Loucy (cell line): ENCODE data around the gene ATXN2.
A peak's percentile ranks its signal among the peaks of the same experiment; 100 is the strongest.
"Not testable (repeated sequence)": the region's sequence is repeated elsewhere in the genome, so short reads cannot be mapped to it uniquely, and the experiment has no call there.

Experiments used
- H2AFZ ChIP-seq: fragments of 200-600 bp; sonication (generic); 2 replicates; pipeline ENCODE4 v1.6.0; 2016; ENCODE audit warnings: antibody characterized with exemption, mild to moderate bottlenecking, low read length, moderate library complexity
- H3F3A ChIP-seq: fragments of 200-600 bp; 2 replicates; pipeline ENCODE4 v1.6.0; 2016; ENCODE audit warnings: antibody characterized with exemption, low read depth, mild to moderate bottlenecking
- H3K27me3 ChIP-seq: fragments of 200-600 bp; sonication (generic); 2 replicates; pipeline ENCODE4 v1.6.1; 2014; ENCODE audit warnings: low read length, mild to moderate bottlenecking; ENCODE audit not compliant: insufficient read depth, poor library complexity, severe bottlenecking
- H3K36me3 ChIP-seq: fragments of 200-600 bp; sonication (generic); 2 replicates; pipeline ENCODE4 v1.6.1; 2016; ENCODE audit warnings: low read length; ENCODE audit not compliant: insufficient read depth
- H3K4me1 ChIP-seq: fragments of 200-600 bp; sonication (generic); 2 replicates; pipeline ENCODE4 v1.5.1; 2014; ENCODE audit warnings: low read length, mild to moderate bottlenecking; ENCODE audit not compliant: insufficient read depth, poor library complexity, severe bottlenecking
- H3K4me2 ChIP-seq: fragments of 200-600 bp; sonication (generic); 2 replicates; pipeline ENCODE4 v1.6.0; 2014; ENCODE audit warnings: antibody characterized with exemption, low read length, low read depth, mild to moderate bottlenecking; ENCODE audit not compliant: poor library complexity, severe bottlenecking
- H3K4me3 ChIP-seq: fragments of 200-600 bp; sonication (generic); 2 replicates; pipeline ENCODE4 v1.5.1; 2014; ENCODE audit warnings: low read length, mild to moderate bottlenecking, mixed read lengths; ENCODE audit not compliant: poor library complexity, severe bottlenecking
- H3K79me2 ChIP-seq: fragments of 200-600 bp; sonication (generic); 2 replicates; pipeline ENCODE4 v1.6.1; 2014; ENCODE audit warnings: low read length; ENCODE audit not compliant: insufficient read depth
- H3K9ac ChIP-seq: fragments of 200-600 bp; sonication (generic); 2 replicates; pipeline ENCODE4 v1.6.0; 2014; ENCODE audit warnings: mild to moderate bottlenecking, low read depth, low read length, moderate library complexity; ENCODE audit not compliant: poor library complexity, severe bottlenecking
- H3K9me2 ChIP-seq: fragments of 200-600 bp; sonication (generic); replicated peaks from 2 replicates; pipeline ENCODE4 v1.6.1; 2016; ENCODE audit warnings: low read depth, low read length, mixed read lengths
- H3K9me3 ChIP-seq: fragments of 200-600 bp; sonication (generic); 2 replicates; pipeline ENCODE4 v1.6.1; 2014; ENCODE audit warnings: mild to moderate bottlenecking, antibody characterized with exemption, low read length, low read depth; ENCODE audit not compliant: insufficient read depth
- H4K20me1 ChIP-seq: fragments of 200-600 bp; sonication (generic); 2 replicates; pipeline ENCODE4 v1.6.0; 2014; ENCODE audit warnings: antibody characterized with exemption, low read length, mild to moderate bottlenecking; ENCODE audit not compliant: insufficient read depth, poor library complexity, severe bottlenecking
- CTCF ChIP-seq: fragments of 200-600 bp; sonication (generic); conservative IDR thresholded peaks from 2 replicates; pipeline ENCODE4 v1.5.1; 2014; ENCODE audit warnings: mild to moderate bottlenecking, antibody characterized with exemption, low read length
- EZH2phosphoT487 ChIP-seq: fragments of 200-600 bp; IDR thresholded peaks from 2 replicates; pipeline ENCODE4 v1.6.1; 2018; ENCODE audit warnings: antibody characterized with exemption, mild to moderate bottlenecking, moderate library complexity, borderline replicate concordance

ATXN2 gene

DNA sequence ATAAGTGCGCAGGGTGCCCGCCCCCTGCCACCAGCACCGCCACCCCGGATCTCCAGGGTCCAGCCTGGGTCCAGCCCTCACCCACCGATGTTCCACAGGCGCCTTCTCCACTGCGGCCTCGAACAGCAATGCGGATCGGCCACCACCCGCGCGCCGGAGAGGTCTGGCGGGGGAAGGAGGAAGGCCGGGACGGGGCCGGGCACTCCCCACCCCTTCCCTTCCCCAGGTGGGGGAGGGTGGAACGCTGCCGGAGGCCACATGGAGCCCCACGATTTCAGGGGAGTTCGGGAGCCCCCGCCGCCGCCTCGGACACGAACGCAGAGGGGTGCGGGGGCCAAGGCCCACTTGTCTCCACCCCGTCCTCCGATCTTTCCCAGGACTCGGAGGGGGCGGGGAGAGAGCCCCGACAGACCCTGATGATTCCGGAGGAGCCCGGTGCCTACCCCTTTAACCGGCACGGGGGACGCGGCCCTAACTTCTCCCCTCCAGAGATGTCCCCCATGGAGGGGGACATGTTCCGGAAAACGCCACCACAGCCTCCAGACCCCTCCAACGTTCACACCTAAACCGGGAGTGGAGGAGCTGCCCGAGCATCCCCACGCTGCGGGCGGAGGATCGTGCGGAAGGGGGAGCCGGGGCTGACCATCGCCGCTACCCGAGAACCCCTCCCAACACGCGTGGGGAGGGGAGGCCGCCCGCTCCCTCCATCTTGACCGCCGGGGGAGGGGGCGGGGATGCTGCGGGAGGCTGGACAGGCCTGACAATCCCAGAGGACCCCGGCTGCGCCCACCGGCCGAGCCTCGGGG is 1.1 kb downstream of the ATXN2 start:
- peak overlapping the region; percentile 74 for H3K9ac ChIP-seq
- no peaks in the 10 kb centered on the region for H3K9me3 ChIP-seq
- no peaks in the 10 kb centered on the region for H3K36me3 ChIP-seq
- peak overlapping the region; percentile 80 for H3K4me3 ChIP-seq
- TF ChIP-seq EZH2phosphoT487: no peak
- no peak for TF ChIP-seq CTCF
- no peaks in the 10 kb centered on the region for H3F3A ChIP-seq
- H3K79me2 ChIP-seq: peaks cover 55% of the 10 kb centered on the region
- no peaks in the 10 kb centered on the region for H3K9me2 ChIP-seq
- peak overlapping the region; percentile 72; the same call in 1 of the 2 replicates for H2AFZ ChIP-seq
- peaks cover 33% of the 10 kb centered on the region for H3K4me1 ChIP-seq
- peak overlapping the region; percentile 74 for H3K4me2 ChIP-seq
- H3K27me3 ChIP-seq: no peaks in the 10 kb centered on the region
- H4K20me1 ChIP-seq: peaks cover 52% of the 10 kb centered on the region

GRCh38 chr12:111596985-111597830 is 1.9 kb downstream of the ATXN2 start:
- Histone ChIP-seq H3K27me3 (no peaks in the 10 kb centered on the region), H3F3A (no peaks in the 10 kb centered on the region), H2AFZ (peak overlapping the region; percentile 72; the same call in 1 of the 2 replicates), H3K4me2 (peak overlapping the region; percentile 74), H3K9me2 (no peaks in the 10 kb centered on the region), H3K4me3 (peak overlapping the region; percentile 80), H3K4me1 (peaks cover 33% of the 10 kb centered on the region), H4K20me1 (peaks cover 52% of the 10 kb centered on the region), H3K9ac (peak overlapping the region; percentile 74), H3K79me2 (peaks cover 63% of the 10 kb centered on the region), H3K9me3 (no peaks in the 10 kb centered on the region), H3K36me3 (no peaks in the 10 kb centered on the region)
- no peak for TF ChIP-seq EZH2phosphoT487
- no peak for TF ChIP-seq CTCF

GRCh38 chr12:111595341-111595835 is 3.7 kb downstream of the ATXN2 start:
- not testable (repeated sequence) for H3F3A ChIP-seq, H3K9me2 ChIP-seq, H2AFZ ChIP-seq, H3K27me3 ChIP-seq, H3K9me3 ChIP-seq, H3K36me3 ChIP-seq
- H3K79me2 ChIP-seq: peaks cover 81% of the 10 kb centered on the region
- peak overlapping the region; percentile 74 for H3K4me2 ChIP-seq
- H3K4me3 ChIP-seq: peak overlapping the region; percentile 80
- H4K20me1 ChIP-seq: peaks cover 56% of the 10 kb centered on the region
- H3K9ac ChIP-seq: peak overlapping the region; percentile 74
- peaks cover 34% of the 10 kb centered on the region for H3K4me1 ChIP-seq

GRCh38 chr12:111591399-111592010 is 7.6 kb downstream of the ATXN2 start:
- peaks cover 25% of the 10 kb centered on the region for H3K4me1 ChIP-seq
- H3K9me3 ChIP-seq, H3K9ac ChIP-seq: not testable (repeated sequence)

More at GRCh38 chr12:111591399-111592010, 7.6 kb downstream of the ATXN2 start:
- not testable (repeated sequence) for H2AFZ ChIP-seq, H3K9me2 ChIP-seq, H3K27me3 ChIP-seq, H3F3A ChIP-seq, H3K4me3 ChIP-seq, H3K4me2 ChIP-seq, H3K36me3 ChIP-seq
- H3K79me2 ChIP-seq: peaks cover 99% of the 10 kb centered on the region
- H4K20me1 ChIP-seq: peaks cover 70% of the 10 kb centered on the region
